ENCODE data around the gene UBQLN4.

Gene UBQLN4

GRCh38 chr1:156060937-156061636, 7.5 kb upstream of the UBQLN4 start, which contains the start of gene RAB25:
Gene RAB25, plus strand, starts transcription at chr1:156061160. Its CDS starts 241 bp downstream, at chr1:156061401.
- DNase-seq (ENCODE audit: low read depth): no peak
- H3K4me3 ChIP-seq (replicated peaks; ENCODE audit: low read depth, low read length): no peak within 1 kb of the TSS
- no peak for TF ChIP-seq CTCF (IDR thresholded peaks at IDR 0.05; ENCODE audit: low read length, missing control alignments)

- no peak overlapping the region for H3K4me3 ChIP-seq (replicated peaks; ENCODE audit: low read depth, low read length)
- TF ChIP-seq CTCF (IDR thresholded peaks at IDR 0.05; ENCODE audit: low read length, missing control alignments): no peak
- DNase-seq (ENCODE audit: low read depth): no peak
Observed at GRCh38 chr1:156056326-156056849, 2.8 kb upstream of the UBQLN4 start.

- peak overlapping the region; percentile 98 for H3K4me3 ChIP-seq (replicated peaks; ENCODE audit: low read depth, low read length)
Observed at GRCh38 chr1:156055281-156056048, 1.9 kb upstream of the UBQLN4 start.

GRCh38 chr1:156054500-156055280, 1.1 kb upstream of the UBQLN4 start, which contains the start of gene LAMTOR2:
Gene LAMTOR2, plus strand, starts transcription at chr1:156054782. Its CDS starts 108 bp downstream, at chr1:156054890.
- H3K4me3 ChIP-seq (replicated peaks; ENCODE audit: low read depth, low read length): peak within 1 kb of the TSS; percentile 98
- peak; percentile 96 for DNase-seq (ENCODE audit: low read depth)
- TF ChIP-seq CTCF (IDR thresholded peaks at IDR 0.05; ENCODE audit: low read length, missing control alignments): no peak

More at GRCh38 chr1:156055281-156056048, 1.9 kb upstream of the UBQLN4 start:
- DNase-seq (ENCODE audit: low read depth): no peak
- no peak for TF ChIP-seq CTCF (IDR thresholded peaks at IDR 0.05; ENCODE audit: low read length, missing control alignments)

- DNase-seq (ENCODE audit: low read depth): peak; percentile 75
- peak; percentile 22 for TF ChIP-seq CTCF (IDR thresholded peaks at IDR 0.05; ENCODE audit: low read length, missing control alignments)
- H3K4me3 ChIP-seq (replicated peaks; ENCODE audit: low read depth, low read length): peak overlapping the region; percentile 81
Observed at GRCh38 chr1:156052862-156053767, 483 bp downstream of the UBQLN4 start.
